Activated CD4-positive, alpha-beta T cell treated with anti-CD3 and anti-CD28 coated beads for 48 hours (primary cell): ENCODE results near the gene FGF12.
"Not testable (repeated sequence)": the region's sequence is repeated elsewhere in the genome, so short reads cannot be mapped to it uniquely, and the experiment has no call there.

ENCODE experiments used
- DNase-seq: peaks from one replicate; pipeline ENCODE4 v3.0.0-alpha.2; 2020

Gene FGF12

GRCh38 chr3:192576704-192577103, 150.6 kb downstream of the FGF12 start:
- not testable (repeated sequence) for DNase-seq

GRCh38 chr3:192575879-192576506, 151.3 kb downstream of the FGF12 start:
- DNase-seq, result no peak

GRCh38 chr3:192573240-192573639, 154.1 kb downstream of the FGF12 start:
- DNase-seq, result no peak

GRCh38 chr3:192570821-192571791, 156.2 kb downstream of the FGF12 start:
- peak; percentile 11 for DNase-seq

- DNase-seq, result no peak
Measured at GRCh38 chr3:192570315-192570714, 157.0 kb downstream of the FGF12 start.

GRCh38 chr3:192566706-192567290, 160.5 kb downstream of the FGF12 start:
- DNase-seq, result peak; percentile 77

GRCh38 chr3:192564611-192565010, 162.7 kb downstream of the FGF12 start:
- DNase-seq, result no peak

GRCh38 chr3:192563417-192563816, 163.9 kb downstream of the FGF12 start:
- DNase-seq, result no peak

- no peak for DNase-seq
Measured at GRCh38 chr3:192553707-192554106, 173.6 kb downstream of the FGF12 start.

GRCh38 chr3:192550356-192550755, 177.0 kb downstream of the FGF12 start:
- no peak for DNase-seq

GRCh38 chr3:192545333-192545732, 182.0 kb downstream of the FGF12 start:
- DNase-seq, result no peak

- no peak for DNase-seq
Measured at GRCh38 chr3:192543163-192543562, 184.2 kb downstream of the FGF12 start.

GRCh38 chr3:192516820-192517219, 210.5 kb downstream of the FGF12 start:
- DNase-seq, result no peak

- no peak for DNase-seq
Measured at GRCh38 chr3:192515664-192516045, 211.7 kb downstream of the FGF12 start.

- DNase-seq, result peak; percentile 5
Measured at GRCh38 chr3:192514754-192515663, 212.3 kb downstream of the FGF12 start.

GRCh38 chr3:192514081-192514753, 213.1 kb downstream of the FGF12 start:
- DNase-seq, result no peak

GRCh38 chr3:192505731-192506130, 221.6 kb downstream of the FGF12 start:
- DNase-seq, result no peak

- no peak for DNase-seq
Measured at GRCh38 chr3:192501401-192501800, 225.9 kb downstream of the FGF12 start.

- DNase-seq, result no peak
Measured at GRCh38 chr3:192496905-192497587, 230.3 kb downstream of the FGF12 start.

- no peak for DNase-seq
Measured at GRCh38 chr3:192494174-192494573, 233.2 kb downstream of the FGF12 start.

GRCh38 chr3:192490720-192491119, 236.6 kb downstream of the FGF12 start:
- DNase-seq, result no peak
